ENCODE measurements around the gene PBLD. TPM values are rescaled to one million over a fixed set of nuclear protein-coding genes. Genes with fewer than 3 reads are reported as not detected.

PBLD gene
- polyA plus RNA-seq, 1 donor (not counting 4 experiments of a cell fraction or from before 2014, with no cell fraction given), result 1.00 TPM

DNA sequence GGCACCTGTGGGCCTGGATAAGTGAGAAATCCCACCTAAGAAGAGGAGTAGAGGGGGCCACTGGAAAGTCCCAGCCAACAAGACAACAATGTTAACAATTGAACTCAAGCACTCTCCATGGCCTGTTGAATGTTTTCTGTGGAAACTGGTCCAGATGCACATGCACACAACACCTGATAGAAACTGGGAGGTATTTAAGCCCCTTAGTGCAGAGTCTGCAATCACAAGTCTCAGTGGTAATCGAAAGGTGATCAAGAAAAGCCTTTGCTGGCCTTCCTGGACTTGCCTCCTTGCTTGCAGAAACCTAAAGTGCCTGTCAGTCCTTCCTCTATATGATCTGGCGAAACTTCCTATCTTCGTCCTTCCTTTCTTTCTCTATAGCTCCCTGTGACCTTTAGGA lies 31.4 kb downstream of the PBLD start:
- TF ChIP-seq CTCF (optimal IDR thresholded peaks at IDR 0.05 in 1 of 3, IDR thresholded peaks at IDR 0.05 in 1 of 3, conservative IDR thresholded peaks at IDR 0.05 in 1 of 3; ENCODE audit: extremely low read depth in 1 of 3, insufficient read depth in 2 of 3, low read length in 3 of 3), result no peak
- TF ChIP-seq EZH2 (IDR thresholded peaks at IDR 0.05; ENCODE audit: low read length), result no peak
- no peaks in the 10 kb centered on the region for H3K36me3 ChIP-seq (ENCODE audit: control insufficient read depth in 2 of 2, extremely low read depth in 1 of 2, insufficient read depth in 2 of 2, low read length in 2 of 2)
- no peak for DNase-seq (ENCODE audit: low read depth, low spot score)

GRCh38 chr10:68296843-68297663 lies 35.7 kb downstream of the PBLD start:
- FAIRE-seq, result no peak
- Histone ChIP-seq H3K9me3 (ENCODE audit: control insufficient read depth, low read depth, low read length) (no peaks in the 10 kb centered on the region), H3K27me3 (ENCODE audit: control insufficient read depth, extremely low read depth, insufficient read depth, low read length) (no peaks in the 10 kb centered on the region), H4K20me1 (ENCODE audit: control insufficient read depth, extremely low read depth, insufficient read depth, low read length) (no peaks in the 10 kb centered on the region), H3K27ac (ENCODE audit: control insufficient read depth, insufficient read depth, low read length) (no peak overlapping the region), H2AFZ (ENCODE audit: control insufficient read depth, low read length) (no peak overlapping the region), H3K4me3 (ENCODE audit: control insufficient read depth in 2 of 3, extremely low read depth in 1 of 3, insufficient read depth in 2 of 3, low read depth in 1 of 3, low read length in 3 of 3) (no peak overlapping the region), H3K4me2 (ENCODE audit: control insufficient read depth, extremely low read depth, insufficient read depth, low read depth, low read length) (no peak overlapping the region), H3K36me3 (ENCODE audit: control insufficient read depth in 2 of 2, extremely low read depth in 1 of 2, insufficient read depth in 2 of 2, low read length in 2 of 2) (no peaks in the 10 kb centered on the region), H3K9ac (ENCODE audit: control insufficient read depth, extremely low read depth, insufficient read depth, low read length) (no peak overlapping the region), H3K9me1 (ENCODE audit: control insufficient read depth, extremely low read depth, insufficient read depth, low read length) (no peaks in the 10 kb centered on the region), H3K79me2 (ENCODE audit: control insufficient read depth, insufficient read depth, low read length) (no peaks in the 10 kb centered on the region), H3K4me1 (ENCODE audit: control insufficient read depth, extremely low read depth, insufficient read depth, low read length) (no peaks in the 10 kb centered on the region)
- dilution Hi-C loops (cut with MboI; ENCODE audit: extremely low pct_ligation_motif_present, low sequenced_read_pairs), result no loop called here
- TF ChIP-seq EZH2 (IDR thresholded peaks at IDR 0.05; ENCODE audit: low read length) (no peak), CTCF (optimal IDR thresholded peaks at IDR 0.05 in 1 of 3, IDR thresholded peaks at IDR 0.05 in 1 of 3, conservative IDR thresholded peaks at IDR 0.05 in 1 of 3; ENCODE audit: extremely low read depth in 1 of 3, insufficient read depth in 2 of 3, low read length in 3 of 3) (no peak)
- no peak for DNase-seq (ENCODE audit: low read depth, low spot score)

More for the DNA sequence above, 31.4 kb downstream of the PBLD start:
- Histone ChIP-seq H3K27ac (ENCODE audit: control insufficient read depth, insufficient read depth, low read length) (no peak overlapping the region), H3K4me2 (ENCODE audit: control insufficient read depth, extremely low read depth, insufficient read depth, low read depth, low read length) (no peak overlapping the region), H3K27me3 (ENCODE audit: control insufficient read depth, extremely low read depth, insufficient read depth, low read length) (no peaks in the 10 kb centered on the region), H3K9ac (ENCODE audit: control insufficient read depth, extremely low read depth, insufficient read depth, low read length) (no peak overlapping the region), H3K9me1 (ENCODE audit: control insufficient read depth, extremely low read depth, insufficient read depth, low read length) (no peaks in the 10 kb centered on the region), H3K79me2 (ENCODE audit: control insufficient read depth, insufficient read depth, low read length) (no peaks in the 10 kb centered on the region), H3K9me3 (ENCODE audit: control insufficient read depth, low read depth, low read length) (no peaks in the 10 kb centered on the region), H2AFZ (ENCODE audit: control insufficient read depth, low read length) (no peak overlapping the region), H3K4me3 (ENCODE audit: control insufficient read depth in 2 of 3, extremely low read depth in 1 of 3, insufficient read depth in 2 of 3, low read depth in 1 of 3, low read length in 3 of 3) (no peak overlapping the region), H3K4me1 (ENCODE audit: control insufficient read depth, extremely low read depth, insufficient read depth, low read length) (no peaks in the 10 kb centered on the region), H4K20me1 (ENCODE audit: control insufficient read depth, extremely low read depth, insufficient read depth, low read length) (no peaks in the 10 kb centered on the region)
- no peak for FAIRE-seq
- dilution Hi-C loops (cut with MboI; ENCODE audit: extremely low pct_ligation_motif_present, low sequenced_read_pairs), result no loop called here

Measured in keratinocyte (primary cell).